CD8-positive, alpha-beta memory T cell (primary cell): Measurements from ENCODE around the gene TMEM179. TPM values are rescaled to one million over a fixed set of nuclear protein-coding genes. Genes with fewer than 3 reads are reported as not detected.

ENCODE experiments used
- CTCF ChIA-PET: fragments of 350-600 bp; sonication (Branson Sonifier 250); formaldehyde crosslinking; loops from one replicate; lab custom pipeline; 2021; ENCODE audit warnings: antibody characterized with exemption; lab: Charles Lee
- POLR2A ChIA-PET: fragments of 350-600 bp; sonication (Branson Sonifier 250); formaldehyde crosslinking; loops from one replicate; lab custom pipeline; 2021; ENCODE audit warnings: antibody characterized with exemption; lab: Charles Lee
- DNase-seq, 5 donors: peaks; one replicate each; pipeline versions ENCODE4 v3.0.0 to v3.0.0-alpha.2; 2020 to 2022; ENCODE audit warnings: mixed read lengths in 1 of 5
- H3K27ac ChIP-seq: one replicate; pipeline ENCODE4 v1.7.0; 2013; ENCODE audit warnings: low read depth, mild to moderate bottlenecking, low read length, moderate library complexity
- H3K27me3 ChIP-seq: 2 replicates; pipeline ENCODE4 v1.7.0; 2013; ENCODE audit warnings: low read length, mild to moderate bottlenecking; ENCODE audit not compliant: insufficient read depth, poor library complexity, severe bottlenecking
- H3K36me3 ChIP-seq: 2 replicates; pipeline ENCODE4 v1.7.0; 2013; ENCODE audit warnings: mild to moderate bottlenecking, low read length, moderate library complexity; ENCODE audit not compliant: insufficient read depth
- H3K4me1 ChIP-seq: 2 replicates; pipeline ENCODE4 v1.7.0; 2013; ENCODE audit warnings: mild to moderate bottlenecking, low read length, moderate library complexity; ENCODE audit not compliant: insufficient read depth
- H3K4me3 ChIP-seq: 2 replicates; pipeline ENCODE4 v1.7.0; 2013; ENCODE audit warnings: mild to moderate bottlenecking, low read length
- H3K9me3 ChIP-seq: 2 replicates; pipeline ENCODE4 v1.7.0; 2013; ENCODE audit warnings: mild to moderate bottlenecking, low read length
- H3K27ac Mint-ChIP-seq, 8 donors: one replicate each; pipeline ENCODE4 v1.8.0; 2020 to 2021; ENCODE audit warnings: mixed read lengths in 8 of 8, mild to moderate bottlenecking in 6 of 8, inconsistent platforms in 3 of 8, moderate library complexity in 3 of 8
- H3K27me3 Mint-ChIP-seq, 2 donors: one replicate each; pipeline ENCODE4 v1.8.0; 2020 to 2021; ENCODE audit warnings: mixed read lengths in 2 of 2, mild to moderate bottlenecking in 1 of 2, moderate library complexity in 1 of 2
- H3K36me3 Mint-ChIP-seq, 3 donors: one replicate each; pipeline ENCODE4 v1.8.0; 2020 to 2021; ENCODE audit warnings: mixed read lengths in 3 of 3, inconsistent platforms in 1 of 3, mild to moderate bottlenecking in 1 of 3
- H3K4me1 Mint-ChIP-seq, 3 donors: one replicate each; pipeline ENCODE4 v1.8.0; 2020 to 2021; ENCODE audit warnings: mixed read lengths in 3 of 3, inconsistent platforms in 1 of 3, mild to moderate bottlenecking in 1 of 3
- H3K4me3 Mint-ChIP-seq, 7 donors: one replicate each; pipeline ENCODE4 v1.8.0; 2020 to 2021; ENCODE audit warnings: mixed read lengths in 7 of 7, mild to moderate bottlenecking in 6 of 7, moderate library complexity in 4 of 7, inconsistent platforms in 2 of 7
- H3K9me3 Mint-ChIP-seq, 5 donors: one replicate each; pipeline ENCODE4 v1.8.0; 2020 to 2022; ENCODE audit warnings: mixed read lengths in 5 of 5, mild to moderate bottlenecking in 3 of 5, moderate library complexity in 2 of 5, inconsistent platforms in 1 of 5
- polyA plus RNA-seq: library from polyadenylated mRNA; unstranded; fragments of 300-500 nt; fragmentation: Illumina TruSeq; gene quantifications from one replicate; pipeline ENCODE4 v1.2.3, GENCODE V29; 2021
- total RNA-seq, 2 experiments: library from RNA; stranded (reverse); gene quantifications; one replicate each; pipeline ENCODE4 v1.2.3, GENCODE V29; 2021

Gene TMEM179
- total and polyA plus RNA-seq, 3 experiments from 2014 or later, result 0.31 TPM; not detected in 2

DNA sequence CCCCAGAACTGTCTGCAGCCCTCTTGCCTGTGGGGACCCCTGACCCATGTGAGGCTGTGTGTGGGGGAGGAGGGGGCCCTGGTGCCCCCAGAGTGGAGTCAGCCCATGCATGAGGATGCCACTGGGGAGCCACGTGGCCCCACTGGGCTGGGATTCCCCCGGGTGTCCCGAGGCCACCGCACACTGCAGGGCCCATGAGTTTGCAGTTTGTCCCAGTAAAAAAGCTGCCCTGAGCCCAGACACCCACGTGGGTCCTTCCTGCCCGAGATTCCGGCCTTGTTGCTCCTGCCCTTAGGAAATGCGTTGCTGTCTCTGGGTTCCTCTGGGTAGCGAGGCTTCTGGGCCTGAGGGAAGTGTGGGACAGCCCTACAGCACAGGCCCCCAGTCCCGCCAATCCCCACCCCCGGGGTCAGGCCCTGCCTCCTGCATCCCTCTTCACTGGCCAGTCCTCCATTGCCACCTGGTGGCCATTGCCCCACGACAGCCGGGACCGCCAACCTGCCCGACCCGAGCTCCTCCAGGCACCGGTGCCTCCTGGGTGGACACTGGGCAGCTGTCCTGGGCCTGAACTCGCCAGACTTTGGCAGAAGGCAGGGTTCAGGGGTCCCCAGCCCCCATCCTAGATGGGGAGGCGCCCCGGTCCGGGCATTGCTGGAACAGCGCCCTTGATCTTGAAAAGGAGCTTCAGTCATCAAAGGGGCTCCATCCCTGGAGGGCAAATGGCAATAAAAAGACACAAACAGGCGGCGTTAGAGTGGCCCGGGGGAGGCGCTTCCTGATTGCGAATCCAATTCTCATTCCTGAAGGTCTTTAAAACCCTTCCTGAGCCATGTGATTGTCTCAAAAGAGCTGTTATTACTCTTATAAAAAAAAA, 40.6 kb downstream of the TMEM179 start:
- peaks cover 10 to 30% of the 10 kb centered on the region in 2 donors for H3K27me3 Mint-ChIP-seq
- Histone ChIP-seq H3K27ac (no peak overlapping the region), H3K36me3 (no peaks in the 10 kb centered on the region), H3K4me3 (no peak overlapping the region), H3K27me3 (no peaks in the 10 kb centered on the region), H3K9me3 (no peaks in the 10 kb centered on the region), H3K4me1 (peaks cover 6% of the 10 kb centered on the region)
- H3K27ac Mint-ChIP-seq, result no peak overlapping the region
- no peaks in the 10 kb centered on the region for H3K9me3 Mint-ChIP-seq
- ChIA-PET CTCF (interaction anchor here (0.6 to 2.2 kb wide), 10 partner anchors 14 to 490 kb away, joined by 3 to 10 read pairs (median 4); no protein-coding TSS in a partner anchor), POLR2A (no interaction called here)
- peaks cover 0 to 4% (median 0%) of the 10 kb centered on the region in 3 donors for H3K4me1 Mint-ChIP-seq
- no peak overlapping the region for H3K4me3 Mint-ChIP-seq
- peak; percentile 42 to 68 (median 54) for DNase-seq
- H3K36me3 Mint-ChIP-seq, result no peaks in the 10 kb centered on the region

DNA sequence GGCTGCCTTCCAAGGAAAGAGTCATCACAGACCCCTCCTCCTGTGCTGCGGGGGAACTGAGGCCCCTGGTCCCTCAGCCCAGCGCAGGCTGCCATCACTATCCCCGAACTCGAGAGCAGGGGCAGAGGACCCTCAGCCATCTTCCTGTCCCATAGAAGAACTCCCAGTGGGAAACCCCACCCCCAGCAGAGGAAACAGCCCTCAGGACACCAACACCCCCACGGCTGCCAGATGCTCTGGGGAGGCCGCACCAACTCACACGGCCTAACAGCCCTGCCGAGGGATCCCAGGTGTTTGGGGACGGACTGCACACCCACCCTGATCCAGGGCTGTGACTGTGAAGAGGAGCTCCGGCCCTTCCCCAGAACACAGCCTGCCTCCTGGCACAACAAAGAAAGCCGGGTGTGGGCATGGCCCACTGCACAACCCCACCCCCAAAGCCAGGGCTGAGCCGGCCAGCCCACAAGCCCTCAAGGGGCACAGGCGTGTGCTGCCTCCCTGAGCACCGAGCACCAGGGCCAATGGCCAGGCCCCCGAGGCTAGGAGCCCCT, 41.3 kb downstream of the TMEM179 start:
- Mint-ChIP-seq H3K4me3 (no peak overlapping the region), H3K36me3 (no peaks in the 10 kb centered on the region), H3K9me3 (no peaks in the 10 kb centered on the region), H3K4me1 (peaks cover 0 to 4% (median 0%) of the 10 kb centered on the region in 3 donors), H3K27ac (no peak overlapping the region), H3K27me3 (peaks cover 10 to 30% of the 10 kb centered on the region in 2 donors)
- no peak overlapping the region for H3K27ac ChIP-seq
- ChIA-PET CTCF (interaction anchor here (1.3 to 1.5 kb wide), 3 partner anchors 15 to 483 kb away, joined by 3 to 5 read pairs (median 4); no protein-coding TSS in a partner anchor), POLR2A (no interaction called here)
- no peaks in the 10 kb centered on the region for H3K36me3 ChIP-seq
- H3K9me3 ChIP-seq, result no peaks in the 10 kb centered on the region
- H3K4me1 ChIP-seq, result peaks cover 6% of the 10 kb centered on the region
- H3K4me3 ChIP-seq, result no peak overlapping the region
- DNase-seq, result no peak
- H3K27me3 ChIP-seq, result no peaks in the 10 kb centered on the region

DNA sequence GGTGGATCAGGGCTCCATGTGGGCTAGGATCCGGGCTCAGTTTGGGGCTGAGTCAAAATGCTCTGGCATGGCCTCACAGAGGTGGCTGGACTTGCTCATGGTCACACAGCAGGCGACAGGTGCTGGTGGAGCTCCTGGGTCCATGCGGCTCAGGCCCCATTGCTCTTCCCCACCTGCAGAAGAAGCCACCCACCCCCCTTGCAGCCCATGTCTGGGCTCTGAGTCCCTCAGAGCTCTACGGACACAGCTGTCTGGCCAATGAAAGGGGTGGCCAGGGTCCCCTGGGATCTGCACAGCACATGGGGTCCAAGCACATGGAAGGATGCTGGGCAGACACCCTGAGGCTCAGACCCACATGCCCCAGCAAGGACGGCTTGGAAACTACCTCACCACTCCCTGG, 42.0 kb downstream of the TMEM179 start:
- no peaks in the 10 kb centered on the region for H3K9me3 ChIP-seq
- H3K36me3 ChIP-seq, result no peaks in the 10 kb centered on the region
- ChIA-PET POLR2A (no interaction called here), CTCF (no interaction called here)
- Mint-ChIP-seq H3K36me3 (no peaks in the 10 kb centered on the region), H3K27ac (peak overlapping the region in 1 of 8 donors; percentile 19), H3K9me3 (no peaks in the 10 kb centered on the region), H3K4me1 (peaks cover 0 to 4% (median 0%) of the 10 kb centered on the region in 3 donors), H3K27me3 (peaks cover 10 to 30% of the 10 kb centered on the region in 2 donors), H3K4me3 (no peak overlapping the region)
- no peak for DNase-seq
- H3K4me3 ChIP-seq, result no peak overlapping the region
- H3K27ac ChIP-seq, result no peak overlapping the region
- H3K4me1 ChIP-seq, result peaks cover 6% of the 10 kb centered on the region
- no peaks in the 10 kb centered on the region for H3K27me3 ChIP-seq

DNA sequence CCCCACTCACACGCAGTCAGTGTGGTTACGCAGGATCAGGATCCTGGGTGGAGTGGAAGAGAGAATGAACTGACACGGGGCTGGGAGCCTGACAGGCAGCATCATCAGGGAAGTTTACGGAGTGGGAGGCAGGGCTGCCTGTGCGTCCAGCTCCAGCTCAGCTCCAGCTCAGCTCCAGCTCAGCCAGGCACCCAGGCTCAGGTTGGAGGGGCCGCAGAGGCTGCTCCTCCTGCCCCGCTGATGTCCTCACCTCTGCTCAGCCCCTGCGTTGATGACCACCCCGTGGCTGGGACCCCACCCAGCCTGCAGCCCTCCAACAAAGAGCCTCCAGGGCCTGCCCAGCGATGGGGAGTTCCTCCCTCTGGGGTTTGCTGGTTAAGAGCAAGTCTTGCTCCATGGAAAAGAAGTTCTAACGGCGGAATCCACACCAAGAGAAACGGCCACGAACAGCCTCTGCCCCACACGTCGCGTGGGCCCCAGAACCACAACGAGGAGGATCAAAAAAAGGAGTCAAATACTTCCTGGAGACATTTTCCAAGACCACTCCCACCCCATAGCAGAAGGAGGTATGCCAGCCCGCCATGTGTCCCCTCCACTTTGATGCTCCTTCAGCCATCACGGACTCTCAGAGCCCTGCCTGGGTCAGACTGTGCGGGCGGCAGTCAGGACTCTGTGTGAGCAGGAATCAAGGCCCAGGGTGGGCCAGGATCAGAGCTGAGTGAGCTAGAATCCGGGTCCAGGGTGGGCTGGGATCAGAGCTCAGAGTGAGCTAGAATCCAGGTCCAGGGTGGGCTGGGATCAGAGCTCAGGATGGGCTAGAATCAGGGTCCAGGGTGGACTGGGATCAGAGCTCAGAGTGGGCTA, 42.7 kb downstream of the TMEM179 start:
- no peaks in the 10 kb centered on the region for H3K9me3 Mint-ChIP-seq
- H3K27me3 Mint-ChIP-seq, result peaks cover 10 to 30% of the 10 kb centered on the region in 2 donors
- no peaks in the 10 kb centered on the region for H3K9me3 ChIP-seq
- peak overlapping the region in 1 of 8 donors; percentile 68 for H3K27ac Mint-ChIP-seq
- no peak overlapping the region for H3K27ac ChIP-seq
- peaks cover 6% of the 10 kb centered on the region for H3K4me1 ChIP-seq
- H3K27me3 ChIP-seq, result no peaks in the 10 kb centered on the region
- H3K36me3 Mint-ChIP-seq, result no peaks in the 10 kb centered on the region
- no peak overlapping the region for H3K4me3 Mint-ChIP-seq
- no peaks in the 10 kb centered on the region for H3K36me3 ChIP-seq
- DNase-seq, result no peak
- ChIA-PET POLR2A (no interaction called here), CTCF (no interaction called here)
- no peak overlapping the region for H3K4me3 ChIP-seq
- peaks cover 0 to 4% (median 0%) of the 10 kb centered on the region in 3 donors for H3K4me1 Mint-ChIP-seq

DNA sequence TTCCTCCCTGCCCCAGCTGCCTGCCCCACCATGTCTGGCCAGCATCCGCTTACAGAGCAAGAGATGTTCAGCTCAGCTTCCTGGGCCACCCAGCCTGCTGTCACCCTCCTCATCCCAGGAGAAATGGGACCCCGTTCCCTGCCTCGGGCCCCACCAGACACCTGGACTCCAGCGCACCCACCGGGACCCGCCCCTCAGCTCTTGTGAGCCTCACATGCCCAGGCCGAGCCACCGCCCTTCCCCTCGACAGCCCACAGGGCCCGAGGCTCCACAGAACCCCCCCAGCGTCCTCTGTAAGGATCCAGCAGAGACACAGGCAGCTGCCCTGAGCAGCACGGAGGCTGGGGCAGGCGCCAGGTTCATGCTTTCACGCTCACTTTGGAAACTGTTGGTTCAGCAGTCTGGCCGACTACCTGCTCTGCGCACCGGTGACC, 43.4 kb downstream of the TMEM179 start:
- H3K27me3 ChIP-seq, result no peaks in the 10 kb centered on the region
- no peak overlapping the region for H3K27ac Mint-ChIP-seq
- POLR2A ChIA-PET, result no interaction called here

DNA sequence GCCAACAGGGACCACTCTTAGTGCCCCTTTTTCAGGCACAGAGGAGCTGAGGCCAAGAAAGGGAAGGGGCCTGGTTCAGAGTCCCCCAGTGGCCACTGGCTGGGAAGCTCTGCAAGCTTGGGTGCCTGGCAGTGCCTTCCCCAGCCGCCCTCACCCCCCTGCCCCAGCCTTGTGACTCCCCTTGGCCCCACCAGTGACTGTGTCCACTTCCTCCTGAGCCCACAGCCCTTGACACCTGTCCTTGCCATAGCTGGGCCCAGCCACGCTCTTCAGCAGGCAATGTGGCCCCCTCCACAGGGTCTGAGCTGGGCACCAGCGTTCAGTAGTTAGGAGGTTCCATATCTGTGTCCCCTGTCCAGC, 44.0 kb downstream of the TMEM179 start:
- no peaks in the 10 kb centered on the region for H3K27me3 ChIP-seq
- POLR2A ChIA-PET, result no interaction called here

More for the DNA sequence above, 43.4 kb downstream of the TMEM179 start:
- Histone ChIP-seq H3K4me1 (peaks cover 6% of the 10 kb centered on the region), H3K27ac (no peak overlapping the region), H3K36me3 (no peaks in the 10 kb centered on the region), H3K9me3 (no peaks in the 10 kb centered on the region), H3K4me3 (no peak overlapping the region)
- CTCF ChIA-PET, result no interaction called here
- Mint-ChIP-seq H3K27me3 (peaks cover 10 to 25% of the 10 kb centered on the region in 2 donors), H3K4me1 (peaks cover 0 to 4% (median 0%) of the 10 kb centered on the region in 3 donors), H3K4me3 (no peak overlapping the region), H3K9me3 (no peaks in the 10 kb centered on the region), H3K36me3 (no peaks in the 10 kb centered on the region)
- DNase-seq, result no peak

DNA sequence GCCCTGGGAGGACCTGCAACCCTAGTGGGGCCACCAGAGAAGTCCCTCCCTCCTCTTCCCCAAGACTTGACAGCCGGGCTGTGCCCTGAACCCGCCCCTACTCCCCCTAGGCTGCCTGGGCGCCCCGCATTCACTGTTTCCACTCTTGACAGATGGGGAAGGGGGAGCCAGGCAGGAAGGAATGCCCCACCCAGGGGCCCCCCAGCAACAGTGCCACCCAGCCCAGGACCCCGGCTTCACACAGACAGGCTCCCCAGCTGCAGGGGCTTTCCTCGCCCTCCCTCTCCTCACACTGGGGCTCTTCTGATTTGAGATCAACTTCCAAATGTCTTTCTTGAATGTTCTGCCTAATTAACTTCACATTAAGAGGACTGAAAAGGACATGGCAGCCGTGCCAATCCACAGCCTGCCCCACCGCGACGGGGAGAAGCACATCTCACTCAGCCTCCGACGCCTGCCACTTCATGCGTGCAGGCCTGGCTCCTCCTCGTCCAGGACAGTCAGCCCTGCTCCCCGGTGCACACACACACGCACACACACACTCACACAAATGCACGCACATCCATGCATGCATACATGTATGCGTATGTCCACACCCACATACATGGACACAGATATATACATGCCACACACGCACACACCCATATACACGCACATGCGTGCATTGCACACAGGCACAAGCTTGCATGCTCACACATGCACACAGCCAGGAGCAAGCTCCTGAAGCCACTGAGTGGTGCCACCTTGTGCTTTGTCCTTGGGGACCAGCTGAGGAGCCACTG, 44.6 kb downstream of the TMEM179 start:
- H3K4me3 Mint-ChIP-seq, result no peak overlapping the region
- no peak for DNase-seq
- Histone ChIP-seq H3K4me1 (peaks cover 6% of the 10 kb centered on the region), H3K27ac (no peak overlapping the region), H3K9me3 (no peaks in the 10 kb centered on the region), H3K4me3 (no peak overlapping the region), H3K36me3 (no peaks in the 10 kb centered on the region), H3K27me3 (no peaks in the 10 kb centered on the region)
- H3K36me3 Mint-ChIP-seq, result no peaks in the 10 kb centered on the region
- no peaks in the 10 kb centered on the region for H3K9me3 Mint-ChIP-seq
- H3K27ac Mint-ChIP-seq, result no peak overlapping the region
- ChIA-PET POLR2A (no interaction called here), CTCF (no interaction called here)
- H3K27me3 Mint-ChIP-seq, result peaks cover 7 to 24% of the 10 kb centered on the region in 2 donors
- H3K4me1 Mint-ChIP-seq, result peaks cover 0 to 4% (median 0%) of the 10 kb centered on the region in 3 donors

More for the DNA sequence above, 44.0 kb downstream of the TMEM179 start:
- H3K36me3 Mint-ChIP-seq, result no peaks in the 10 kb centered on the region
- H3K36me3 ChIP-seq, result no peaks in the 10 kb centered on the region
- H3K27me3 Mint-ChIP-seq, result peaks cover 7 to 21% of the 10 kb centered on the region in 2 donors
- H3K27ac ChIP-seq, result no peak overlapping the region
- no peak overlapping the region for H3K4me3 ChIP-seq
- H3K4me1 Mint-ChIP-seq, result peaks cover 0 to 4% (median 0%) of the 10 kb centered on the region in 3 donors
- no peak overlapping the region for H3K4me3 Mint-ChIP-seq
- CTCF ChIA-PET, result no interaction called here
- H3K27ac Mint-ChIP-seq, result no peak overlapping the region
- no peaks in the 10 kb centered on the region for H3K9me3 ChIP-seq
- DNase-seq, result no peak
- no peaks in the 10 kb centered on the region for H3K9me3 Mint-ChIP-seq
- H3K4me1 ChIP-seq, result peaks cover 6% of the 10 kb centered on the region
